Measurements from ENCODE around the gene ASTL.

The ASTL gene

GRCh38 chr2:96075199-96075771 lies 63.0 kb downstream of the ASTL start:
- no peak for DNase-seq

GRCh38 chr2:96074156-96074555 lies 64.1 kb downstream of the ASTL start:
- no peak for DNase-seq

- DNase-seq = no peak
These were observed 65.0 kb downstream of the ASTL start for GRCh38 chr2:96073170-96073775.
